ENCODE results near the gene AFF4.

AFF4 gene

GRCh38 chr5:132853790-132854189, 109.6 kb downstream of the AFF4 start:
- no peak for DNase-seq (ENCODE audit: low spot score)

GRCh38 chr5:132853323-132853722, 110.1 kb downstream of the AFF4 start:
- DNase-seq (ENCODE audit: low spot score): no peak

GRCh38 chr5:132850066-132850465, 113.4 kb downstream of the AFF4 start:
- no peak for DNase-seq (ENCODE audit: low spot score)

GRCh38 chr5:132849347-132849746, 114.1 kb downstream of the AFF4 start:
- no peak for DNase-seq (ENCODE audit: low spot score)

- no peak for DNase-seq (ENCODE audit: low spot score)
Observed at GRCh38 chr5:132848270-132848669, 115.2 kb downstream of the AFF4 start.

- no peak for DNase-seq (ENCODE audit: low spot score)
Observed at GRCh38 chr5:132841305-132841704, 122.1 kb downstream of the AFF4 start.

GRCh38 chr5:132840896-132841295, 122.5 kb downstream of the AFF4 start:
- no peak for DNase-seq (ENCODE audit: low spot score)

GRCh38 chr5:132840313-132840712, 123.1 kb downstream of the AFF4 start:
- DNase-seq (ENCODE audit: low spot score): no peak

GRCh38 chr5:132839426-132840301, 123.8 kb downstream of the AFF4 start:
- no peak for DNase-seq (ENCODE audit: low spot score)

- DNase-seq (ENCODE audit: low spot score): no peak
Observed at GRCh38 chr5:132838516-132839282, 124.7 kb downstream of the AFF4 start.

- DNase-seq (ENCODE audit: low spot score): no peak
Observed at GRCh38 chr5:132837868-132838267, 125.6 kb downstream of the AFF4 start.

GRCh38 chr5:132836852-132837251, 126.6 kb downstream of the AFF4 start:
- DNase-seq (ENCODE audit: low spot score): no peak

GRCh38 chr5:132834057-132834456, 129.4 kb downstream of the AFF4 start:
- DNase-seq (ENCODE audit: low spot score): no peak

- DNase-seq (ENCODE audit: low spot score): no peak
Observed at GRCh38 chr5:132832612-132833011, 130.8 kb downstream of the AFF4 start.

GRCh38 chr5:132831095-132831860, 132.2 kb downstream of the AFF4 start:
- DNase-seq (ENCODE audit: low spot score): no peak

- no peak for DNase-seq (ENCODE audit: low spot score)
Observed at GRCh38 chr5:132830436-132831094, 132.9 kb downstream of the AFF4 start, which contains the start of gene SHROOM1. TSS of gene SHROOM1 (minus strand) at chr5:132830647. CDS start at chr5:132826140, 4,507 bp downstream.

GRCh38 chr5:132829742-132830435, 133.5 kb downstream of the AFF4 start:
- DNase-seq (ENCODE audit: low spot score): peak; percentile 78

GRCh38 chr5:132828846-132829494, 134.5 kb downstream of the AFF4 start:
- no peak for DNase-seq (ENCODE audit: low spot score)

GRCh38 chr5:132827943-132828673, 135.3 kb downstream of the AFF4 start:
- no peak for DNase-seq (ENCODE audit: low spot score)
